Smooth muscle cell (in vitro differentiated cells): ENCODE measurements around the gene MAPK8. TPM values are rescaled to one million over a fixed set of nuclear protein-coding genes. Genes with fewer than 3 reads are reported as not detected.

Experiments
- DNase-seq: peaks from one replicate; lab custom pipeline; 2025; ENCODE audit not compliant: unreplicated experiment; lab: John Stamatoyannopoulos, UW
- H2AFZ ChIP-seq: fragments of 200-600 bp; sonication (generic); 2 replicates; pipeline ENCODE4 v1.6.0; 2016; ENCODE audit warnings: antibody characterized with exemption, low read depth, mild to moderate bottlenecking
- H3F3A ChIP-seq: fragments of 200-600 bp; sonication (generic); 2 replicates; pipeline ENCODE4 v1.6.0; 2017; ENCODE audit warnings: antibody characterized with exemption, low read depth
- H3K27ac ChIP-seq: fragments of 200-600 bp; sonication (generic); 2 replicates; pipeline ENCODE4 v1.5.1; 2016; ENCODE audit warnings: low read depth, mild to moderate bottlenecking
- H3K27me3 ChIP-seq: fragments of 200-600 bp; sonication (generic); 2 replicates; pipeline ENCODE4 v1.6.1; 2016; ENCODE audit warnings: low read depth, mild to moderate bottlenecking
- H3K36me3 ChIP-seq: fragments of 200-600 bp; sonication (generic); 2 replicates; pipeline ENCODE4 v1.5.1; 2016; ENCODE audit warnings: low read depth
- H3K4me1 ChIP-seq: fragments of 200-600 bp; sonication (generic); 2 replicates; pipeline ENCODE4 v1.5.1; 2016; ENCODE audit warnings: low read depth
- H3K4me2 ChIP-seq: fragments of 200-600 bp; sonication (generic); 2 replicates; pipeline ENCODE4 v1.6.0; 2016; ENCODE audit warnings: mild to moderate bottlenecking
- H3K4me3 ChIP-seq: fragments of 200-600 bp; sonication (generic); 2 replicates; pipeline ENCODE4 v1.5.1; 2016; ENCODE audit warnings: mild to moderate bottlenecking
- H3K79me2 ChIP-seq: fragments of 200-600 bp; sonication (generic); 2 replicates; pipeline ENCODE4 v1.6.0; 2016; ENCODE audit warnings: low read depth, mild to moderate bottlenecking
- H3K9ac ChIP-seq: fragments of 200-600 bp; sonication (generic); 2 replicates; pipeline ENCODE4 v1.6.0; 2016; ENCODE audit warnings: low read depth
- H3K9me3 ChIP-seq: fragments of 200-600 bp; sonication (generic); replicated peaks from 2 replicates; pipeline ENCODE4 v1.5.1; 2016; ENCODE audit warnings: low read depth
- H4K20me1 ChIP-seq: fragments of 200-600 bp; sonication (generic); 2 replicates; pipeline ENCODE4 v1.6.0; 2016; ENCODE audit warnings: low read depth
- CTCF ChIP-seq: fragments of 200-600 bp; sonication (generic); IDR thresholded peaks from 2 replicates; pipeline ENCODE4 v1.5.1; 2017; ENCODE audit warnings: borderline replicate concordance, mild to moderate bottlenecking, antibody characterized with exemption; ENCODE audit not compliant: insufficient read depth, poor library complexity, severe bottlenecking
- WGBS: methylation state at CpG from one replicate; pipeline ENCODE4 v1.1.7; 2016; ENCODE audit warnings: low lambda C conversion rate; 5-methylcytosine and 5-hydroxymethylcytosine counted together
- polyA plus RNA-seq: library from polyadenylated mRNA; unstranded; fragments of >200 nt; fragmentation: Nextera tagmentation; extraction: Ambion mirVana; gene quantifications from 2 replicates; pipeline ENCODE4 v1.2.1, GENCODE V29; 2016
- total RNA-seq: library from RNA; depleted of rRNA; stranded (reverse); fragments of >200 nt; gene quantifications from 2 replicates; pipeline ENCODE4 v1.2.3, GENCODE V29; 2014

MAPK8 gene
- total and polyA plus RNA-seq, 2 experiments from 2014 or later, result 13.1 to 45.5 TPM

- Histone ChIP-seq H3K36me3 (no peaks in the 10 kb centered on the region), H3K27ac (no peak overlapping the region), H3K4me3 (no peak overlapping the region), H3F3A (no peaks in the 10 kb centered on the region), H3K4me1 (peaks cover 8% of the 10 kb centered on the region), H3K9ac (no peak overlapping the region), H3K79me2 (no peaks in the 10 kb centered on the region), H3K4me2 (no peak overlapping the region), H4K20me1 (no peaks in the 10 kb centered on the region), H2AFZ (no peak overlapping the region), H3K9me3 (no peaks in the 10 kb centered on the region), H3K27me3 (peaks cover 21% of the 10 kb centered on the region)
- no peak for DNase-seq
- no peak for TF ChIP-seq CTCF
- 84% methylated on average over 27 of the region's 27 CpGs for WGBS
Measured at GRCh38 chr10:48464871-48465736, 158.6 kb downstream of the MAPK8 start.

GRCh38 chr10:48465860-48466521 lies 159.5 kb downstream of the MAPK8 start:
- Histone ChIP-seq H3K4me3 (peak overlapping the region; percentile 24), H3K4me1 (peaks cover 14% of the 10 kb centered on the region), H3K9me3 (no peaks in the 10 kb centered on the region), H3K27ac (no peak overlapping the region), H3K9ac (no peak overlapping the region), H3K4me2 (peak overlapping the region; percentile 71), H3K27me3 (peaks cover 21% of the 10 kb centered on the region), H3K79me2 (no peaks in the 10 kb centered on the region), H3F3A (no peaks in the 10 kb centered on the region), H3K36me3 (no peaks in the 10 kb centered on the region), H4K20me1 (no peaks in the 10 kb centered on the region), H2AFZ (no peak overlapping the region)
- WGBS, result 30% methylated on average over 26 of the region's 42 CpGs
- no peak for DNase-seq
- TF ChIP-seq CTCF, result no peak

- Histone ChIP-seq H3F3A (no peaks in the 10 kb centered on the region), H3K4me3 (peak overlapping the region; percentile 16), H3K9ac (no peak overlapping the region), H2AFZ (no peak overlapping the region), H3K4me2 (peak overlapping the region; percentile 58), H3K4me1 (peaks cover 14% of the 10 kb centered on the region), H3K36me3 (no peaks in the 10 kb centered on the region), H3K27me3 (peaks cover 21% of the 10 kb centered on the region), H4K20me1 (no peaks in the 10 kb centered on the region), H3K79me2 (no peaks in the 10 kb centered on the region), H3K9me3 (no peaks in the 10 kb centered on the region), H3K27ac (no peak overlapping the region)
- no peak for DNase-seq
- WGBS, result 28% methylated on average over 25 of the region's 43 CpGs
- TF ChIP-seq CTCF, result no peak
Measured at GRCh38 chr10:48466611-48467240, 160.2 kb downstream of the MAPK8 start.
